ENCODE measurements around the gene PKP2. TPM values are rescaled to one million over a fixed set of nuclear protein-coding genes. Genes with fewer than 3 reads are reported as not detected.
"Not testable (repeated sequence)": the region's sequence is repeated elsewhere in the genome, so short reads cannot be mapped to it uniquely, and the experiment has no call there.

PKP2 gene
- total RNA-seq, 6 experiments from 2014 or later = 17.2 to 54.7 (median 23.8) TPM

DNA sequence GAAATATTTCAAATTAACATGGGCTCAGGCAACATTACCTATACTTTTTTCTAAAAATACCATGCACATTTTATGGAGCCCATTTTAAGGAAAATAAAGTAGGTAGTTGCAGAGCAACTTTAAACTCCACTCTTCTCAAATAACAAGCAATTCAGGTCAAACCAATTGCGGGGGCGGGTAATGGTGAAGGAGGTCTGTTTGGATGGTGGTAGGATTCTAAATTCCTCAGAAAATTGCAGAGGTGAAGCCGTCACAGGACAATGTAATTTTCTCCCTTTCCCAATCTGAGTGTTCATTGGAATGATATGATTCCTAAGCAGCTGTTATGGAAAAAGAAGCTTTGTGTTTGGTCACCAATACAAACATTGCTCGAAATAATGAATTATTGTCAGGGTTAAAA, 11.6 kb downstream of the PKP2 start:
- Histone ChIP-seq H3K9me3 (no peaks in the 10 kb centered on the region), H3K4me3 (no peak overlapping the region), H3K36me3 (no peaks in the 10 kb centered on the region), H3K27me3 (no peaks in the 10 kb centered on the region), H3K27ac (no peak overlapping the region), H3K4me1 (peaks cover 0 to 17% (median 5%) of the 10 kb centered on the region in 4 donors)
- no peak for TF ChIP-seq CTCF (IDR thresholded peaks at IDR 0.05)
- no peak for TF ChIP-seq POLR2A (IDR thresholded peaks at IDR 0.05)
- intact Hi-C loops (cut with DNase I) = no loop called here
- 76% methylated on average over 4 of the region's 4 CpGs for WGBS (ENCODE audit: insufficient coverage, low coverage, low lambda C conversion rate, missing lambda C conversion rate)
- ATAC-seq = no peak
- DNase-seq = no peak

- DNase-seq = no peak
- H3K9me3 ChIP-seq = no peaks in the 10 kb centered on the region
- ATAC-seq = no peak
- TF ChIP-seq CTCF (IDR thresholded peaks at IDR 0.05) (no peak), POLR2A (IDR thresholded peaks at IDR 0.05) (no peak)
- H3K27ac ChIP-seq = no peak overlapping the region
- WGBS (ENCODE audit: insufficient coverage, low coverage, low lambda C conversion rate, missing lambda C conversion rate) = 89% methylated on average over 7 of the region's 7 CpGs
- H3K4me1 ChIP-seq = peaks cover 0 to 17% (median 5%) of the 10 kb centered on the region in 4 donors
- no peaks in the 10 kb centered on the region for H3K27me3 ChIP-seq
- peaks cover 0 to 20% (median 7%) of the 10 kb centered on the region in 4 donors for H3K36me3 ChIP-seq
- intact Hi-C loops (cut with DNase I) = no loop called here
- no peak overlapping the region for H3K4me3 ChIP-seq
These were observed 14.9 kb downstream of the PKP2 start for GRCh38 chr12:32881702-32882101.

DNA sequence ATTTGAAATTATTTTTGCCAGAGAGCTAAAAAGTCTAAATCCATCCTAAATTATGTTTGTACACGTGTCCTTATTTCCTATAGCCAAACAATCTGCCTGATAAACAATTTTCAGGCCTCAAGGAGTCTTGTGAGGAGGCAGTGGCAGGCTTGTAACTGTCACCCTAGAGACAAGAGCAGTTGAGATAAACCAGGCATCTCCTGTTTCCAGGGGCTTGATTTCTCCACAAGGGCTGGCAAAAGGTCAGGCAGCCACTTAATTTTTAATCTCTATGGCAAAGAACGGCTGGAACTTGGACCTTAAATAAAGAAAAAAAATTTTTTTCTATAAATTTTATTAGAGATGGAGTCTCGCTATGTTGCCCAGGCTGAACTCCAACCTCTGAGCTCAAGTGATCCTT, 15.5 kb downstream of the PKP2 start:
- no peak for DNase-seq
- WGBS (ENCODE audit: insufficient coverage, low coverage, low lambda C conversion rate, missing lambda C conversion rate) = 30% methylated on average over 3 of the region's 3 CpGs
- ATAC-seq = peak in 2 of 4 donors; percentile 33 to 63

DNA sequence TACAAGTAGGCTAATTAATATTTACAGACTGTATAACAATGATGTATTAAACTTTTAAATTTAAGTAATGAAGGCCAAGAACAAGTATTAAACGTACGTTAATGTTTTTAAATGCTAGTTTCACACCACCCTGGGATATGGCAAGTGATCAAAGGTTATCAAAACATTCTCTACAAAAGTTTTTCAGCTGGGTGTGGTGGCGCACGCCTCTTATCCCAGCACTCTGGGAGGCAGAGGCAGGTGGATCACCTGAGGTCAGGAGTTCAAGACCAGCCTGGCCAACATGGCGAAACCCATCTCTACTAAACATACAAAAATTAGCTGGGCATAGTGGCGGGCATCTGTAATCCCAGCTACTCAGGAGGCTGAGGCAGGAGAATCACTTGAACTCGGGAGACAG, 17.5 kb downstream of the PKP2 start:
- peaks cover 0 to 17% (median 5%) of the 10 kb centered on the region in 4 donors for H3K4me1 ChIP-seq
- H3K4me3 ChIP-seq; DNase-seq; H3K27ac ChIP-seq; ATAC-seq; intact Hi-C loops (cut with DNase I); H3K9me3 ChIP-seq; H3K27me3 ChIP-seq: not testable (repeated sequence)
- H3K36me3 ChIP-seq = peaks cover 0 to 20% (median 7%) of the 10 kb centered on the region in 4 donors
- 68% methylated on average over 4 of the region's 7 CpGs for WGBS (ENCODE audit: insufficient coverage, low coverage, low lambda C conversion rate, missing lambda C conversion rate)

More for the DNA sequence above, 15.5 kb downstream of the PKP2 start:
- H3K9me3 ChIP-seq = no peaks in the 10 kb centered on the region
- no peak overlapping the region for H3K27ac ChIP-seq
- peaks cover 0 to 17% (median 5%) of the 10 kb centered on the region in 4 donors for H3K4me1 ChIP-seq
- peaks cover 0 to 20% (median 7%) of the 10 kb centered on the region in 4 donors for H3K36me3 ChIP-seq
- intact Hi-C loops (cut with DNase I) = no loop called here
- no peaks in the 10 kb centered on the region for H3K27me3 ChIP-seq
- no peak for TF ChIP-seq POLR2A (IDR thresholded peaks at IDR 0.05)
- TF ChIP-seq CTCF (IDR thresholded peaks at IDR 0.05) = no peak
- no peak overlapping the region for H3K4me3 ChIP-seq

- no peak overlapping the region for H3K27ac ChIP-seq
- WGBS (ENCODE audit: insufficient coverage, low coverage, low lambda C conversion rate, missing lambda C conversion rate) = 89% methylated on average over 5 of the region's 29 CpGs
- no peak for DNase-seq
- no peak overlapping the region for H3K4me3 ChIP-seq
- peaks cover 0 to 20% (median 7%) of the 10 kb centered on the region in 4 donors for H3K36me3 ChIP-seq
- intact Hi-C loops (cut with DNase I) = no loop called here
- no peak for TF ChIP-seq CTCF (IDR thresholded peaks at IDR 0.05)
- peaks cover 0 to 13% (median 3%) of the 10 kb centered on the region in 4 donors for H3K4me1 ChIP-seq
- no peaks in the 10 kb centered on the region for H3K9me3 ChIP-seq
- peak; percentile 39 to 71 (median 58) for ATAC-seq
- no peaks in the 10 kb centered on the region for H3K27me3 ChIP-seq
These were observed 18.7 kb downstream of the PKP2 start for GRCh38 chr12:32877601-32878459.
